ENCODE measurements around the gene NLRP12. TPM values are rescaled to one million over a fixed set of nuclear protein-coding genes. Genes with fewer than 3 reads are reported as not detected.
A peak's percentile ranks its signal among the peaks of the same experiment; 100 is the strongest.

NLRP12 gene
- total RNA-seq, 4 donors from 2014 or later, result 0.11 to 0.59 (median 0.27) TPM; not detected in 1

DNA sequence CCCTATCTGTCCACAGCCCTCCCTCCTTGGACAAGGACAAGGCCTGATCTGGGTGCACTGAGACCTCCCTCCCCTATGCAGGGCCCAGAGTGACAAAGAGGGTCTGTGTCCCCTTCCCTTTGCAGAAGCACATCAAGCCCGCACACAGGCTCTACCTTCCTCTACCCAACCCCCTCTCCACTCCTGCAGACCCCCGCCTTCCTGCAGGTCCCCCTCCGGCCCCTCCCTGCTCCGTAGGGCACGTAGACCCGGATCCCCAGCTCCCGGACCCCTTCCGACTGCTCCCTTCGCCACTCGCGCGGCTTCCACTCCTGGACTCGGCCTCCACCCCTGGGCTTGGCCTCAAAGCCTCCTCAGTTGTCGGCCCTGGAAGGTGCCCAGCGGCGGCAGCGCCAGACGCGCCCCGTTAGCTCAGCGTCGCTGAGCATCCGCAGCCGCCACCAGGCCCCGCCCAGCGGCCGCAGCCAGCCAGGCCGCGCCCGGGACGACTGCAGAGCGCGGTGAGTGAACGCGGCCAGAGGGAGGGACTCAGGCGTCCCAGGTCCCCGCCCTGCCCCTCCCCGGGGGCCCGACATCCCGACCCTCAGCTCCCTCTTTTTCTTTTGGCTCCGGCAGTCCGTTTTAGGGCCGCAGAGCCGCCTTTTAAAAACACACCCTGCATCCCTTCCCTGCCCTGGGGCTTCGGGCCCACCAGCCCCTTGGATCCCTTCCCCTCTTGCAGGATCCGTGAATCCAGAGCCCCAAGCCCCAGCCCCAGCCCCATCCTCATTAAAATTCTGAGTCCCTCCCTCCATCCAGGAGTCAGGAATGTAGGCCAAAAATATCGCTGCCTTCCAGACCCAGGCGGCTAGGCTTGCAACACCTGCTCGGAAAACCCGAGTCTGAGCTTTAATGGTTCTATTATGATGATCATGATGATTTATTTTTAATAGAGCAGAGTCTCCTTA is 42.1 kb upstream of the NLRP12 start:
- H3K4me1 ChIP-seq, result peaks cover 11 to 26% of the 10 kb centered on the region in 2 donors

DNA sequence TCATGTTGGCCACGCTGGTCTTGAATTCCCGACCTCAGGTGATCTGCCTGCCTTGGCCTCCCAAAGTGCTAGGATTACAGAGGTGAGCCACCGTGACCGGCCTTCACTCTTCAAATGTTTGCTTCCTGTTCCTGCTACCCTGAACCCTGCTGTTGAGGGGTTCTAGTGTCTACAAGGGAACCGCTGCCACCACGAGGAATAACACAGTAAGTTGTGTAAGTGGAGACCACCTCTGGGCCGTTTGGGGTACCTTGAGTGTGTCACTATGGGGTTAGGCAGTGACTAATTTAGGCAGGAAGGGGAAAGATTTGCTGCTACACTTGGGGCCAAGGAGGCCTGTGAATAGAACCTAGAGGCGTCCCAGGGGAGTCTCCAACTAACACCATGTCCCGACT is 41.4 kb upstream of the NLRP12 start:
- Histone ChIP-seq H3K27me3 (no peaks in the 10 kb centered on the region), H3K9me3 (no peaks in the 10 kb centered on the region), H3K4me3 (replicated peaks in 1 of 3) (no peak overlapping the region), H3K36me3 (no peaks in the 10 kb centered on the region), H3K4me1 (peaks cover 11 to 26% of the 10 kb centered on the region in 2 donors), H3K27ac (no peak overlapping the region)
- intact Hi-C loops (cut with DNase I), result no loop called here
- no peak for TF ChIP-seq POLR2A (IDR thresholded peaks at IDR 0.05)
- TF ChIP-seq, protein P1, sequence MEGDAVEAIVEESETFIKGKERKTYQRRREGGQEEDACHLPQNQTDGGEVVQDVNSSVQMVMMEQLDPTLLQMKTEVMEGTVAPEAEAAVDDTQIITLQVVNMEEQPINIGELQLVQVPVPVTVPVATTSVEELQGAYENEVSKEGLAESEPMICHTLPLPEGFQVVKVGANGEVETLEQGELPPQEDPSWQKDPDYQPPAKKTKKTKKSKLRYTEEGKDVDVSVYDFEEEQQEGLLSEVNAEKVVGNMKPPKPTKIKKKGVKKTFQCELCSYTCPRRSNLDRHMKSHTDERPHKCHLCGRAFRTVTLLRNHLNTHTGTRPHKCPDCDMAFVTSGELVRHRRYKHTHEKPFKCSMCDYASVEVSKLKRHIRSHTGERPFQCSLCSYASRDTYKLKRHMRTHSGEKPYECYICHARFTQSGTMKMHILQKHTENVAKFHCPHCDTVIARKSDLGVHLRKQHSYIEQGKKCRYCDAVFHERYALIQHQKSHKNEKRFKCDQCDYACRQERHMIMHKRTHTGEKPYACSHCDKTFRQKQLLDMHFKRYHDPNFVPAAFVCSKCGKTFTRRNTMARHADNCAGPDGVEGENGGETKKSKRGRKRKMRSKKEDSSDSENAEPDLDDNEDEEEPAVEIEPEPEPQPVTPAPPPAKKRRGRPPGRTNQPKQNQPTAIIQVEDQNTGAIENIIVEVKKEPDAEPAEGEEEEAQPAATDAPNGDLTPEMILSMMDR (IDR thresholded peaks at IDR 0.05), result no peak
- 54 to 57% methylated on average over 9 of the region's 9 CpGs for WGBS, 2 donors
- DNase-seq, result no peak

More for the DNA sequence above, 42.1 kb upstream of the NLRP12 start:
- peak; percentile 52 to 57 for DNase-seq
- Histone ChIP-seq H3K36me3 (no peaks in the 10 kb centered on the region), H3K27me3 (no peaks in the 10 kb centered on the region), H3K9me3 (no peaks in the 10 kb centered on the region), H3K4me3 (replicated peaks in 1 of 3) (peak overlapping the region in 1 of 3 donors; percentile 21), H3K27ac (peak overlapping the region in 1 of 3 donors; percentile 97)
- no peak for TF ChIP-seq POLR2A (IDR thresholded peaks at IDR 0.05)
- TF ChIP-seq, protein P1 (IDR thresholded peaks at IDR 0.05), result no peak
- 5 to 7% methylated on average over 28 to 30 of the region's 50 CpGs for whole genome bisulfite sequencing, 2 donors
- intact Hi-C loops (cut with DNase I), result no loop called here

DNA sequence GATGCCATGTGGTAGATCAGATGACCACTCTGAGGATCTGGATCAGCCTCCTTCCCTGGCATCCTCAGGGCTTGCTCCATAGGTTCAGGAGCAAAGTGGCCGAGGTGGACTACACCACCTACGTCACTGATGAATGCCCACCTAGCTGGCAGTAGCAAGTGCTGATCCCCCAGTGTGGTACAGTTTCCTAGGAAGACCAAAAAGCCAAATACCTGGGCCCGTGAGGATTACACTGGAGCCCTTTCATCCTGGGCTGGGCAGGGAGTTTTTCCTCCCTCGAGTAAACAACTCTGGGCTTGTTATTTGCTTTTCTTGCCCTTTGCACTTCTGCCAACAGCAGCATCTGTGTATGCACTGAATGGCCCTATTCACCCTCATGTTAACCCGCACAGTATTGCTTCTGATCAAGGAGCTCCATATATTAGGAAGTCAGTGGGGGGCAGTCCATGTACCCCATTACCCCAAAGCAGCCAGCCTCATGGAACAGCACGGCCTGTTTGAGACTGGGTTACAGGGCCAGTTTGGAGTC is 40.3 kb upstream of the NLRP12 start:
- WGBS, 2 donors, result 69 to 72% methylated on average over 6 of the region's 6 CpGs
- intact Hi-C loops (cut with DNase I), result no loop called here
- TF ChIP-seq, protein P1 (IDR thresholded peaks at IDR 0.05), result no peak
- no peak for TF ChIP-seq POLR2A (IDR thresholded peaks at IDR 0.05)

DNA sequence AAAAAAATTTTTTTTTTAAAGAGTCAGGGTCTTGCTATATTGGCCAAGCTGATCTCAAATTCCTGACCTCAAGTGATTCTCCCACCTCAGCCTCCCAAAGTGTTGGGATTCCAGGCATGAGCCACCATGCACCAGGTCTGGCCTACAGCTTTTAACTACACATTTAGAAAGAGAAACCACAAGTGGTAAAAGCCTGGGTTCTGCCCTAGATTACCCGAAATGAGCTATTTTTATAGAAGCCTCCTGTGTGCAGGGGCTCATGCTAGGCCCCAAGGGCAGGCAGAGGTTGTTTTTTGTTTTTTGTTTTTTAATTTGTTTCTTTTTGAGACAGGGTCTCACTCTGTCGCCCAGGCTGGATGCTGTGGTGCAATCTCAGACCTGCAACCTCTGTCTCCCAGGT is 29.6 kb upstream of the NLRP12 start:
- Histone ChIP-seq H3K4me1 (no peaks in the 10 kb centered on the region), H3K9me3 (no peaks in the 10 kb centered on the region), H3K36me3 (no peaks in the 10 kb centered on the region), H3K27ac (no peak overlapping the region), H3K4me3 (replicated peaks in 1 of 3) (no peak overlapping the region), H3K27me3 (no peaks in the 10 kb centered on the region)
- WGBS, 2 donors, result 81 to 88% methylated on average over 2 of the region's 2 CpGs
- no peak for DNase-seq
- intact Hi-C loops (cut with DNase I), result no loop called here
- TF ChIP-seq, protein P1 (IDR thresholded peaks at IDR 0.05), result no peak
- TF ChIP-seq POLR2A (IDR thresholded peaks at IDR 0.05), result no peak

More for the DNA sequence above, 40.3 kb upstream of the NLRP12 start:
- no peaks in the 10 kb centered on the region for H3K27me3 ChIP-seq
- no peak for DNase-seq
- H3K36me3 ChIP-seq, result no peaks in the 10 kb centered on the region
- H3K9me3 ChIP-seq, result no peaks in the 10 kb centered on the region
- H3K4me1 ChIP-seq, result peaks cover 7 to 19% of the 10 kb centered on the region in 2 donors
- no peak overlapping the region for H3K4me3 ChIP-seq (replicated peaks in 1 of 3)
- no peak overlapping the region for H3K27ac ChIP-seq

DNA sequence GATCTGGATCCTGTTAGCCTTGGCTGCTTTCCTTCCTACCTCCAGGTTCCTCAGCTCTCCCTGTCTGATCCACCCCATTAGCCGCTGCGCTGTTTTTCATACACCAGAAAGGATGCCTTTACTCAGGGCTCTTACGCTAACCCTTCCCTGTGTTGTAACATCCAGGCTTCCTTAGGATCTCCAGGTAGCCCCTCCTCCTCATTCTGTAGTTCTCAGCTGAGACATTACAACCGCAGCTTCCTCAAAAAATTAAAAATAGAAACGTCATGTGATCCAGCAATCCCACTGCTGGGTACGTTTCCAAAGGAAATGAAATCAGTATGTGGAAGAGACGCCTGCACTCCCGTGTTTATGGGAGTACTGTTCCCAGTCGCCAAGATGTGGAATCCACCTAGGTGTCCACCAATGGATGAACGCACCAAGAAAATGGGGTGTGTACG is 25.1 kb upstream of the NLRP12 start:
- TF ChIP-seq, protein P1 (IDR thresholded peaks at IDR 0.05), result no peak
- TF ChIP-seq POLR2A (IDR thresholded peaks at IDR 0.05), result no peak
- H3K4me3 ChIP-seq (replicated peaks in 1 of 3), result no peak overlapping the region
- no peaks in the 10 kb centered on the region for H3K36me3 ChIP-seq
- H3K4me1 ChIP-seq, result no peaks in the 10 kb centered on the region
- no peak overlapping the region for H3K27ac ChIP-seq
- no peak for DNase-seq
- no peaks in the 10 kb centered on the region for H3K27me3 ChIP-seq
- 63 to 68% methylated on average over 11 of the region's 11 CpGs for WGBS, 2 donors
- intact Hi-C loops (cut with DNase I), result no loop called here
- no peaks in the 10 kb centered on the region for H3K9me3 ChIP-seq
